AG08395 (cell line): ENCODE results near the gene CD68.
A peak's percentile ranks its signal among the peaks of the same experiment; 100 is the strongest.
"Not testable (repeated sequence)": the region's sequence is repeated elsewhere in the genome, so short reads cannot be mapped to it uniquely, and the experiment has no call there.

ENCODE experiments used
- DNase-seq: peaks from one replicate; pipeline ENCODE4 v3.0.0; 2012; ENCODE audit warnings: mixed read lengths, low spot score

Gene CD68

GRCh38 chr17:7613769-7614424 is 34.5 kb downstream of the CD68 start:
- peak; percentile 48 for DNase-seq

- DNase-seq: peak; percentile 100
These were observed 35.2 kb downstream of the CD68 start, which contains the start of gene FXR2 for GRCh38 chr17:7614425-7615264. Gene FXR2 (minus strand): TSS chr17:7614897. CDS start chr17:7614532, 365 bp downstream.

- DNase-seq: no peak
These were observed 35.9 kb downstream of the CD68 start for GRCh38 chr17:7615265-7615747.

- DNase-seq: no peak
These were observed 39.2 kb downstream of the CD68 start for GRCh38 chr17:7618608-7619007.

- no peak for DNase-seq
These were observed 41.4 kb downstream of the CD68 start for GRCh38 chr17:7620835-7621234.

DNA sequence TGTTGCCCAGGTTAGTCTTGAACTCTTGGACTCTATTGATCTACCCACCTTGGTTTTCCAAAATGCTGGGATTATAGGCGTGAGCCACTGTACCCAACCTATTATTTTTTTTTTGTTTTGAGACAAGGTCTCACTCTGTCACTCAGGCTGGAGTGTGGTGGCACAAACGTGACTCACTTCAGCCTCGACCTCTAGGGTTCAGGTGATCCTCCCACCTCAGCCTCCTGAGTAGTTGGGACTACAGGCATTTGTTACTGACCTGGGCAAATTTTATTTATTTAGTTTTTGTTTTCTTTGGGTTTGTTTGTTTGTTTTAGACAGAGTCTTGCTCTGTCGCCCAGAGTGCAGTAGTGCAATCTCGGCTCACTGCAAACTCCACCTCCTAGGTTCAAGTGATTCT is 44.2 kb downstream of the CD68 start:
- no peak for DNase-seq

DNA sequence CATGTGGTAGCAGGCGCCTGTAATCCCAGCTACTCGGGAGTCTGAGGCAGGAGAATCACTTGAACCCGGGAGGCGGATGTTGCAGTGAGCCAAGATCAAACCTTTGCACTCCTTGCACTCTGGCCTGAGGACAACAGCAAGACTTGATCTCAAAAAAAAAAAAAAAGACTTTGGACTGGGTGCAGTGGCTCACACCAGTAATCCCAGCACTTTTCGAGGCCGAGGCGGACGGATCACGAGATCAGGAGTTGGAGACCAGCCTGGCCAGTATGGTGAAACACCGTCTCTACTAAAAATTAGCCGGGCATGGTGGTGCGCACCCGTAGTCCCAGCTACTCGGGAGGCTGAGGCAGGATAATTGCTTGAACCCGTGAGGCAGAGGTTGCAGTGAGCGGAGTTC is 46.3 kb downstream of the CD68 start:
- DNase-seq: not testable (repeated sequence)

- DNase-seq: no peak
These were observed 46.9 kb downstream of the CD68 start for GRCh38 chr17:7626307-7626706.

DNA sequence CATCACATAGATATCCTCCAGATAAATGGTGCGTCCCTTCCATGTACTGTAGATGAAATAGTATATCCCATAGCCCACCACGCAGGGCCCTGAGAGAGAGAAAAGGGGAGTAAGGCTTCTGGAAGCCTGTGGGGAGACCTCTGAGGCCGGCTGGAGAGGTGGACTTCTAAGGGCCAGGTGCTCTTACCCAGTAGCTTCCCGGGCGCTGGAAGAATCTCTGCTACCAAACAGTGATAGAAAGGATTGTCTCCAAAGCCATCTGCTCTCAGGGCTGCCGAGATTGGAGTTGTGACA is 47.5 kb downstream of the CD68 start:
- DNase-seq: no peak

- DNase-seq: peak; percentile 100
These were observed 48.0 kb downstream of the CD68 start, which contains the start of gene SAT2 for GRCh38 chr17:7627250-7628121. Gene SAT2 (minus strand): TSS chr17:7627821. CDS start chr17:7627635, 186 bp downstream.

DNA sequence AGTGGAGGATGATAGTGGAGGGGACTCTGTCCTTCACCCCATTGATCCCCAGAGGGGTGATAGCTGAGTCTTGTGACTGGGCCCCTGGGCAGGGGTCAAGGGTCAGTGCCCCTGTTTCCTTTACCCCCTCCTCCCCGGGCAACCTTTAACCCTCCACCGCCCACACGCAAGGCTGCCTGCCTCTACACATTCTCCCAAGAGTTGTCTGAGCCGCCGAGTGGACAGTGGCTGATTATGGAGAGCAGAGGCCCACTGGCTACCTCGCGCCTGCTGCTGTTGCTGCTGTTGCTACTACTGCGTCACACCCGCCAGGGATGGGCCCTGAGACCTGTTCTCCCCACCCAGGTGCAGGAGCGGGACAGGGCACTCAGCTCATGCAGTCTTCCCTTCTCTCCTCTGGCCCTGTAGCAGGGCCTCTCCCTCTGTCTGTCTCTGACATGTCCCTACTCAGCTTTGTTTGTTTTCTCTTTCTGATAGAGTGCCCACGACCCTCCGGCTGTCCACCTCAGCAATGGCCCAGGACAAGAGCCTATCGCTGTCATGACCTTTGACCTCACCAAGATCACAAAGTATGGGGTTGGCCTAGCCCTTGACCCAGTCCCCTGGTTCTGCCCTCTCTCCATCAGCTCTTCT is 50.6 kb downstream of the CD68 start, which contains the start of gene SHBG:
Gene SHBG, plus strand, starts transcription at position 197 of the 633 bp plus-strand sequence. Its CDS starts 38 bp downstream, at position 235.
- no peak for DNase-seq
